ENCODE results near the gene ERICH2. TPM values are rescaled to one million over a fixed set of nuclear protein-coding genes. Genes with fewer than 3 reads are reported as not detected.

The ERICH2 gene
- total RNA-seq, 2 experiments from 2014 or later: not detected

GRCh38 chr2:170819680-170820664, 49.8 kb downstream of the ERICH2 start:
- DNase-seq: peak; percentile 26
- Mint-ChIP-seq H3K36me3 (ENCODE audit: low read depth) (no peaks in the 10 kb centered on the region), H3K27me3 (ENCODE audit: low read depth) (peaks cover 81% of the 10 kb centered on the region), H3K4me1 (ENCODE audit: low read depth) (peaks cover 53% of the 10 kb centered on the region), H3K27ac (no peak overlapping the region), H3K9me3 (no peaks in the 10 kb centered on the region), H3K4me3 (peak overlapping the region; percentile 57)
- CTCF ChIA-PET: interaction anchor here (0.6 to 3.0 kb wide), 10 partner anchors 7 to 495 kb away, joined by 3 to 16 read pairs (median 3); no protein-coding TSS in a partner anchor
- intact Hi-C loops (cut with micrococcal nuclease): loop anchor here (2.0 to 5.0 kb wide), 3 partner anchors 23 to 1277 kb away; partner anchors contain the start of gene GORASP2

- Mint-ChIP-seq H3K4me3 (peak overlapping the region; percentile 57), H3K27me3 (ENCODE audit: low read depth) (peaks cover 81% of the 10 kb centered on the region), H3K27ac (no peak overlapping the region), H3K4me1 (ENCODE audit: low read depth) (peaks cover 49% of the 10 kb centered on the region), H3K9me3 (no peaks in the 10 kb centered on the region), H3K36me3 (ENCODE audit: low read depth) (no peaks in the 10 kb centered on the region)
- peak; percentile 30 for DNase-seq
- intact Hi-C loops (cut with micrococcal nuclease): loop anchor here (2.0 to 5.0 kb wide), 3 partner anchors 22 to 1276 kb away; partner anchors contain the start of gene GORASP2
- CTCF ChIA-PET: interaction anchor here (0.8 to 3.1 kb wide), 6 partner anchors 8 to 460 kb away, joined by 3 to 16 read pairs (median 4); no protein-coding TSS in a partner anchor
Observed at GRCh38 chr2:170820757-170821530, 50.8 kb downstream of the ERICH2 start.

DNA sequence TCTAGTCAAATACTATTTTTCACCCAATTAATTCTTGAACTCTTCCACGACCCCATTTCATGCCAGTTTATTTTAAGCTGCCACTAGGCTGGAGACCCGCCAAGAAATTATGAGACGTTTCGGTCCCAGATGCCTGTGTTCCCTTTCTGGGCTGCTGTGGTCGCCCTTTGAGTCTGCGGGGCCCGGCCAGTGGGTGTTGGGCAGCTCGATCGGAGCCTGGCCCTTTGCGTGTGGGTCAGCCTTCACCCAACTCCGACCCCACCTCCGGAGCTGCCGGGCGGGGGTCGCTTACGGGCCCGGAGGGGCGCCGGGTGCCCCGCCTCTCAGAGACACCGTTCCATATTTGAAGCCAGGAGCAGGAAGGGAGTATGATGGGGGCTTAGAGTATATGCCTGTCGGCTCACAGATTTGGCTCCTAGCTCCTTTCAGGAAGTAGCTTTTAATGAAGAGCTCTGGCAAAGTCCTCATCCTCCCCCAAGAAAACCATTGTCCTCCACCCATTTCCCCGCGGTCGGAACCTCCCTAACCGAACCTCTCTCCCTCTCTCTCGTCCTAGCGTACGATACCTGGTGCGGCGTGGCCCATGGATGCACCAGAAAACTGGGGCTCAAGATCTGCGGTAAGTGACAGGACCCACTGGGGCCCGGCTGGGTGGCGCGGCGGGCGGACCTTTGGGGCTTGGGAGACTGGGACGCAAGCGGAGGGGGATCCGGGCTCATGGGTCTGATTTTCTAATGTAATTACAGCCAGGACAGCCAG, 51.5 kb downstream of the ERICH2 start:
- DNase-seq: no peak
- CTCF ChIA-PET: interaction anchor here (1.0 to 3.1 kb wide), 9 partner anchors 8 to 477 kb away, joined by 3 to 16 read pairs (median 4); no protein-coding TSS in a partner anchor
- Mint-ChIP-seq H3K4me1 (ENCODE audit: low read depth) (peaks cover 46% of the 10 kb centered on the region), H3K27ac (no peak overlapping the region), H3K36me3 (ENCODE audit: low read depth) (no peaks in the 10 kb centered on the region), H3K9me3 (no peaks in the 10 kb centered on the region), H3K4me3 (peak overlapping the region; percentile 11), H3K27me3 (ENCODE audit: low read depth) (peaks cover 80% of the 10 kb centered on the region)
- intact Hi-C loops (cut with micrococcal nuclease): loop anchor here (2.0 to 5.0 kb wide), 5 partner anchors 21 to 1276 kb away; partner anchors contain the start of genes ERICH2 and GORASP2

DNA sequence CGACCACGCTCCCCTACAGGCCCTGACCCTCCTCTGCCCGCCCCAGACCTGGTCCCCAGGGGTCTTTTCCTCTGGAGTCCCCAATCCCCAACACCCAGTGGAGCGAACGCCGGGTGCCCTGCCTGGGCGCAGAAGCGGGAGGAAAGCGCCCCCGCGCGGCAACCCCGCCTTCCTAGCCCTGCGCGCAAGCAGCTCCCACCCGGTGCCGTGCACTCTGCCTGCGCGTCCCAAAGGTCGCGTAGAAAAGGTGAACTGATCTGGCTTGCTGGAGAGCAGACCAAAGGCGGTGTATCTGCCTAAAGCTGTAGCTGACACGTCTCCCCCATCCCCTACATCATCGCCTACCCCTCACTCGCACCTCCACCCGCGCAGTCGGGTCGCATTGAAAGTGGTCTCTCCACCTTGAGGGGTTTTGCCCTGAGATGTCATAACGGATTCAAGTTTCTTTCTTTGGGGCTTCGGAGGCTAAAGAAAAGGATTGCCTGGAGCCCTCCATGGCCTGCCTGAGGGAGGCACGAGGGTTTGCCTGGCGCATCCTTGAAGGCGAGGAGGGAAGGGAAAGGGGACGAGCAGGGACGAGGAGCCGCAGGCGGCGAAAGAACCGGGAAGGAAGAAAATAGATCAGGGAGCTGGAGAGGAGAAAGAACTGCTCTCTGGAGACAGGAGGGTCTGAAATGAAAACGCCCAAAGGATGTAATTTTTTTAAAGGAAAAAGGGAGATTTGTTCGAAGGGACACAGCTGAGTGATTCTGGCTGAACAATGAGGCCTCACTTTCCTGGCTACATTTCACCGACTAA, 52.3 kb downstream of the ERICH2 start:
- Mint-ChIP-seq H3K27me3 (ENCODE audit: low read depth) (peaks cover 79% of the 10 kb centered on the region), H3K9me3 (no peaks in the 10 kb centered on the region), H3K27ac (no peak overlapping the region), H3K4me1 (ENCODE audit: low read depth) (peaks cover 41% of the 10 kb centered on the region), H3K36me3 (ENCODE audit: low read depth) (no peaks in the 10 kb centered on the region), H3K4me3 (peak overlapping the region; percentile 27)
- DNase-seq: peak; percentile 62
- CTCF ChIA-PET: interaction anchor here (0.5 to 3.1 kb wide), 9 partner anchors 9 to 478 kb away, joined by 3 to 16 read pairs (median 3); no protein-coding TSS in a partner anchor
- intact Hi-C loops (cut with micrococcal nuclease): loop anchor here (1.0 to 5.0 kb wide), 5 partner anchors 7 to 1275 kb away; partner anchors contain the start of genes ERICH2 and GORASP2

- intact Hi-C loops (cut with micrococcal nuclease): loop anchor here (1.0 to 5.0 kb wide), 5 partner anchors 8 to 1274 kb away; partner anchors contain the start of genes ERICH2 and GORASP2
- H3K4me1 Mint-ChIP-seq (ENCODE audit: low read depth): peaks cover 38% of the 10 kb centered on the region
- DNase-seq: no peak
- no peak overlapping the region for H3K27ac Mint-ChIP-seq
- H3K36me3 Mint-ChIP-seq (ENCODE audit: low read depth): no peaks in the 10 kb centered on the region
- peaks cover 74% of the 10 kb centered on the region for H3K27me3 Mint-ChIP-seq (ENCODE audit: low read depth)
- H3K9me3 Mint-ChIP-seq: no peaks in the 10 kb centered on the region
- CTCF ChIA-PET: interaction anchor here (1.1 to 3.1 kb wide), 7 partner anchors 10 to 478 kb away, joined by 3 to 16 read pairs (median 4); partner anchors contain the start of gene SP5
- peak overlapping the region; percentile 20 for H3K4me3 Mint-ChIP-seq
Observed at GRCh38 chr2:170823088-170823897, 53.1 kb downstream of the ERICH2 start.

DNA sequence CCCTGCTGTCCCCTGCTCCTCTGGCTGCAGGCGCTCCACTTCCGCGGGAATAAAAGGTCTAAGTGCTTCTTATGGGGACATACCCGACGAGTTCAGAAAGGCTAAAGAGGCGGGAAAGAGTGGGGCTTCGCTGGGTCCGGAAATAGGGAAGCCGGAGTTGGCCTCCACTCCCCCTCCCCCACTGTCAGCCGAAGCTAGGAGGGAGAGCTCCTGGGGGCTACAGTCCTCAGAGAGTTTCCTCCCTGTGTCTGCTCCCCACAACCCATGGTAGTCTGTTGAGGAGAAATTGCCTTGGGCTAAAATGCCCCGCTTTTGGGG, 53.7 kb downstream of the ERICH2 start:
- Mint-ChIP-seq H3K27ac (no peak overlapping the region), H3K4me3 (peak overlapping the region; percentile 9), H3K9me3 (no peaks in the 10 kb centered on the region)

DNA sequence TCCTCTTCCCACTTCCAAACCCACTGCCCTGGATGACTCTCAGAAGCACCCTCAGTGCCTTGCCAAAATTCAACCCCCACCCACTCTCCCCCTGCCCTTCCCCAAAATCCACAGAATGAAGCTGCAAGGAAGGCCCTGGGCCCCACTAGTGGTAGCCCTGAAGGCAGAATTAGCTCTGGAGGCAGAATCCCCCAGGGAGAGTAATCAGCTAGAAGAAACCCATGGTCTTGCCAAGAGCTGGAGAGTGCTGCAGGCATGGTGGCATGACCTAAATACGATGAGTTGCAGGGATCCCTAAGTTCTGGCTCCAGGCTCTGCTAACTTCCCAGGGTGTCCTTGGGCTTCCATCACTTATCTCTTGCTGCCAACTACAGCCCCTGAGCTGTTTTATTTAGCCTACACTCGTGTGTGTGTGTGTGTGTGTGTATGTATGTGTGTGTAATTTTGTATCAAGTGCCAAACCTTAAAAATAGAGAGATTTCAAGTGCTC, 54.4 kb downstream of the ERICH2 start:
- Mint-ChIP-seq H3K27ac (no peak overlapping the region), H3K4me1 (ENCODE audit: low read depth) (peaks cover 32% of the 10 kb centered on the region), H3K9me3 (no peaks in the 10 kb centered on the region), H3K4me3 (no peak overlapping the region), H3K27me3 (ENCODE audit: low read depth) (peaks cover 74% of the 10 kb centered on the region), H3K36me3 (ENCODE audit: low read depth) (no peaks in the 10 kb centered on the region)
- CTCF ChIA-PET: interaction anchor here (0.9 to 3.1 kb wide), 6 partner anchors 8 to 110 kb away, joined by 3 to 11 read pairs (median 4); partner anchors contain the start of genes GAD1 and SP5
- intact Hi-C loops (cut with micrococcal nuclease): loop anchor here (5.0 kb wide), 2 partner anchors 103 to 1273 kb away; partner anchors contain the start of gene GORASP2
- DNase-seq: no peak

More for the DNA sequence above, 53.7 kb downstream of the ERICH2 start:
- H3K4me1 Mint-ChIP-seq (ENCODE audit: low read depth): peaks cover 33% of the 10 kb centered on the region
- H3K36me3 Mint-ChIP-seq (ENCODE audit: low read depth): no peaks in the 10 kb centered on the region
- H3K27me3 Mint-ChIP-seq (ENCODE audit: low read depth): peaks cover 74% of the 10 kb centered on the region
- intact Hi-C loops (cut with micrococcal nuclease): loop anchor here (1.0 to 5.0 kb wide), 5 partner anchors 9 to 1273 kb away; partner anchors contain the start of genes ERICH2 and GORASP2
- DNase-seq: no peak
- CTCF ChIA-PET: interaction anchor here (1.1 to 3.1 kb wide), 2 partner anchors 49 to 109 kb away, joined by 3 to 11 read pairs; partner anchors contain the start of gene SP5

DNA sequence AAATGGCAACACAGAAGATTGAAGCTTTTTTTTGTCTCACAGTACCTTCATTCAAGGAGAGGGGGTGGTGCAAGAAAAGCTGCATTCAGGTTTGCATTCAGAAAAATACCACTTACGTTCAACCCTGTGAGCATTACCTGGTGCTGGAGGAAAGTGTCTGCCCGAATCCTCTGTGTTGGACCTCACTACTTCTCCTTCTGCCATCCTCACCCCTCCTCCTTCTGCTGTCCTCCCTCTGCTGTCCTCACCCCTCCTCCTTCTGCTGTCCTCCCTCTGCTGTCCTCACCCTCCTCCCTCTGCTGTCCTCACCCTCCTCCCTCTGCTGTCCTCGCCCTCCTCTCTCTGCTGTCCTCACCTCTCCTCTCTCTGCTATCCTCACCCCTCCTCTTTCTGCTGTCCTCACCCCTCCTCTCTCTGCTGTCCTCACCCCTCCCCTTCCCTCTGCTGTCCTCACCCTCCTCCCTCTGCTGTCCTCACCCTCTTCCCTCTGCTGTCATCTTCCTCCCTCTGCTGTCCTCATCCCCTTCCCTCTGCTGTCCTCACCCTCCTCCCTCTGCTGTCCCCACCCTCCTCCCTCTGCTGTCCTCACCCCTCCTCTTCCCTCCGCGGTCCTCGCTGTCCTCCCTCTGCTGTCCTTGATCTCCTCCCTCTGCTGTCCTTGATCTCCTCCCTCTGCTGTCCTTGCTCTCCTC, 57.8 kb downstream of the ERICH2 start:
- intact Hi-C loops (cut with micrococcal nuclease): no loop called here
- Mint-ChIP-seq H3K27ac (no peak overlapping the region), H3K27me3 (ENCODE audit: low read depth) (peaks cover 51% of the 10 kb centered on the region), H3K36me3 (ENCODE audit: low read depth) (no peaks in the 10 kb centered on the region), H3K4me1 (ENCODE audit: low read depth) (peaks cover 5% of the 10 kb centered on the region), H3K4me3 (no peak overlapping the region), H3K9me3 (no peaks in the 10 kb centered on the region)
- CTCF ChIA-PET: interaction anchor here (1.2 kb wide), 1 partner anchor 14 kb away, joined by 3 read pairs; no protein-coding TSS in a partner anchor
- DNase-seq: no peak

GRCh38 chr2:170828533-170828916, 58.3 kb downstream of the ERICH2 start:
- Mint-ChIP-seq H3K27me3 (ENCODE audit: low read depth) (peaks cover 51% of the 10 kb centered on the region), H3K9me3 (no peaks in the 10 kb centered on the region), H3K4me1 (ENCODE audit: low read depth) (peaks cover 5% of the 10 kb centered on the region), H3K27ac (no peak overlapping the region), H3K36me3 (ENCODE audit: low read depth) (no peaks in the 10 kb centered on the region), H3K4me3 (no peak overlapping the region)
- CTCF ChIA-PET: no interaction called here
- intact Hi-C loops (cut with micrococcal nuclease): no loop called here
- no peak for DNase-seq

Measured in activated naive CD4-positive, alpha-beta T cell treated with anti-CD3 and anti-CD28 coated beads for 36 hours (primary cell).